Fibroblast of skin of right quadriceps (primary cell): ENCODE measurements around the gene CFAP97.

Experiments used
- DNase-seq: peaks from one replicate; pipeline ENCODE4 v3.0.0-alpha.2; 2013

The CFAP97 gene

DNA sequence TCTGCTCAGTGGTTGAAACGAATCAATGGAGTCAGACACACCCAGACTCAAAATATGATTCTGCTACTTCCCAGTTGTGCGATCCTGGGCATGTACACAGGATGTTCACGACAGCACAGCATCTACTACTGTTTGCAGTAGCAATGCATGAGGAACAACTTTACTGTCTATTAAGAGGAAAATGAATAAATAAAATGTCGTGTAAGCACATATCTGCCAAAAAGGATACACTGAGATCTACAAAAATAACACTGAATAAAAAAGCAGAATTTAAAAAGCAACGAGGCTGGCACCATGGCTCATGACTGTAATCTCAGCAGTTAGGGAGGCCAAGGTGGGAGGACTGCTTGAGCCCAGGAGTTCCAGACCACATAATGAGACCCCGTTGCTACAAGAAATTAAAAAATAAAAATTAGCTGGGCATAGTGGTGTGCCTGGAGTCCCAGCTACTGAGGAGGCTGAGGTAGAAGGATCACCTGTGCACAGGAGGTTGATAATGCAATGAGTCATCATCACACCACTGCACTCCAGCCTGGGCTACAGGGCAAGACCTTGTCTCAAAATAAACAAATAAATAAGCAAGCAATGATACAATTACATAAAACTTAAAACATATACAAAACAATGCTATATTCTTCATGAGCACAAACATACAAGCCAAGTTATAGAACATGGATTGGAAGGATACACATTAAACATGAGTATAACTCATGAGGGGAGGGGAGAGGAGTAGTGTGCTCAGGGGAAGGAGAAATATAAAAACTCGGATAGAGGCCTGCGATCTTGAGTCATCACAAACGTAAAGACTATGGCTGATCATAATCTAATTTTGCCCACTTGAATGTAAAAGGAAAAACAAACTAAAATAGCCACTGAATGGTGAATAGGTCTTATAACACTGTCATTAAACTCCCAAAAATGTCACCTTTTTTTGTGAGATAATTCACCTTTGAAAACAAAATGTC lies 8.6 kb downstream of the CFAP97 start:
- DNase-seq, result no peak

DNA sequence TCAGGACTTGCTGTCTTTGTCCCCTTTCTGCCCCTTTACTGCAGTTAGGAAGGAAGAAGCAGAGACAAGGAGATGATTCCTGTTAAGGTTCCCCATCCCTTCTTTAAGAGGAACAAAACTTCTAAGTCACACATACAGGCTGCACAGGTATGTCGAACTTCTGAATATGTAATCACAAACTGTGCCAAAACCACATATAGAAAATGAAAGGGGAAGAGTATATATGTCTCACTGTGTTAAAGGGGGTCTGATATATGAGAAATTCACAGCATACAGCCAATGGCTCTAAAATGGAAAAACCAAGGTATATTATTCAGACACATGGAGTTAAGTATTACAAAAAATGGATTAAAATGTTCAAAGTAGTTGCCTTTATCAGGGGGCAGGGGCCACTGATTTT lies 11.7 kb downstream of the CFAP97 start:
- DNase-seq, result no peak

DNA sequence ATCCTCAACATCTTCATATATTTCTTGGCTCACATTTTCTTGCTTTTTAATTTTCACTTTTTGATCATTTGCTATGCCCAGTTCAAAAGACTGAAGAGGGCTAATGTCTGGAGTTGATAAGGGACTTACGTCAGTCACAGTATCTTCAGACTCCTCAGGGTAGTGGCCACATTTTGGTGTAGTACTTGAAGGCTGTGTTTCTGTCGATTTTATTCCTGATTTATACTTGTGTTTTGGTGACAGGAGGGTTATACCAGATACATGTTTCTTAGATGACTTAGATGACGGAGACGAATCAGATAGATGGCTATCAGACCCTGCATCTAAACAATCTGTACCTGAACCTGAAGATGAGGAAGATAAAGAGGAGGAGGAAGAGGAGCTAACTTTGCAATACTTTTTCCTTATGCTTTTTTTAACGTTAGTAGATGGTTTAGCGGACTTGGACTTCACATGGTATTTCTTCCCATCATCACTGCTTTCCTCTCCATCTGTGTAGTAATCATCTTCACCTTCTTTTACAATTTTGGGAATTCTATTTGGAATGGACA lies 13.4 kb downstream of the CFAP97 start:
- DNase-seq, result no peak

DNA sequence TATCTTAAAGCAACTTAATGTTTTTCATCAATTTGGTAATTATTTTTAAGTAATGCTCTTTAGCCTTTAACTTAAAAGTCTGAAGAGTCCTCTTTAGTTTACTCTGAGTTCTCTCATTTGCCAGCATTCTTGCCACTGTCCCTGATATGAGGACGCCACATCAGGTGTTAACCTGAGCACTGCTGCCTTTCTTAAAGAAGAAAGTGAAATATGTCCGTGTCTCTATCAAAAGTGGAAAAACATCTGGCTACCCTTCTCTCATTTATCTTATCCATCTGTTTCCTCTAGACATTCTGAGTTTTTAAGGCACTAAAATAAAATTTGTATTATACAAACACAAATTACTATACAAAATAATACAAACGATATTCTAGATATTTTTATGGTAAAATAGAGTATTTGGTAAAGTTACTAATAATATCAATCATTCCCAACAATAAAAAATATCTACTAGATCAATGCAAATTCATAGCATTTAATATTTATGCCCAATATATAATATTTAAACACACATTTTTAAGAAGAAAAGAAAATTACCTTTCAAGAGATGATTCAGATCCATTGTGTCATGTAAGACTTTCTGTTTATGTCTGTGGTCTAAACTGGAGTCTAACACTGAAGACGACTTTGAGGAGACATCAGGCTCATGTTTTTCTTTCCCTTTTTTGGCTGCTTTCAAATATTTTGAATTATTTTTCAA lies 14.0 kb downstream of the CFAP97 start:
- no peak for DNase-seq

DNA sequence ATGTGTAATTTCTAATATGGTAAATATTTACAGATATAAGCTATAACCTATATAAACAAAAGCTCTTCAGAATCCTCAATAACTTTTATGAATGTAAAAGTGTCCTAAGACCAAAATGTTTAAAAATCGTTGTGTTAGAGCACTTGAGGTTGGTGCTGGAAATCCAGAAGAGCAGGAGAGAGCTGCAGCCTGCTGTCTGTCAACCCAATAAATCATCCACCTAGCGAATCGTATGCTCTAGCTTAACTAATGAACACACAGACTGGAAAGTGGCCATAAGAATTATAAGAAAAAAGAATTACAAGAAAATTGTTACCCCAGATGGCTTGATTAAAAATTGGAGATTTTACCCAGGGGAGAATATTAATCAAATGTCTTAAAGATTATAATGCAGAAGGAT lies 17.0 kb downstream of the CFAP97 start:
- DNase-seq, result no peak

DNA sequence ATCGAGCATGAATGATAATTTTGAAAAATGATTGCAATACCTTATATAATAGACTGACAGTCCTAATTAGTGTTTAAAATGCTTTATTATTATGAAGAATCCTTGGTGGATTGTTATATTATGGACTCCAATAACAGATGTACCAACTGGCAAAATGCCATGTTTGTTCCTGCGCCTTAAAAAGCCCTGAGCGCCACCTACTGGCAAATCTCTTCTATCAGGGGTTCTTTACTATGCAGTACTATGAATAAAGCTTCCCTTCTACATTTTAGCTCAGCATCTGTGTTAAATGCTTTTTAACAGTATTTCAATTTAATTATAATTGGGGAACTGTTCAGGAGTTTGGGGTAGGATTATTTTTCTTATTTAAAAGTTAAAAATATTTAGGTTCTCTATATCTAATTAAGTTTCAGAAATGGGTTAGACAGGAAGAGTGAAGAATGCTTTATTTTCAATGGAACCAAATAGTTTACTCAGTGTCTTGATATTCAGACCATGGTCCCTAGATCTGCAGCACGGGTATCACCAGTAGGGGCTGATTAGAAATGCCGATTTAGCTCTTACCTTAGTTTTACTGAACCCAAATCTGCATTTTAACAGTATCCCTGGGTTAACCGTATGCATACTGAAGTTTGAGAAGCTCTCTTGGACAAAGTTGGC lies 20.0 kb downstream of the CFAP97 start:
- peak; percentile 84 for DNase-seq

DNA sequence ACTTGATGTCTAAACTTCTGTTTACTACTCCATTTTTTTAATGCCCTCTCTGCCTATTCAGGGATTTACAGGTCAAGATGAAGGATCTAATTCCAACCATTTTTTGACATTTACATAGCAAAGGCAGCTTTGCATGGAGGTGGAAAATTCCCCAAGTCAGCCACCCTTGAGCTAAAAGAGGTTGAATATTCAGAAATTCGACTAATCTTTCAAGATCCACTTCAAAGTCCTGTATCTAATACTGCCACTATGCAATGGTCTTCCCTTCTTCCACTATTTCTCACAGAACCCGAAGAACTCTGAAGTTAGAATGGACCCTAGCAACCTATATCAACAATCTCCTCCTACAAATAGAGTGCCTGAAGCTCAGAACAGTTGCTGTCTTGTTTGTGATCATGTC lies 21.6 kb downstream of the CFAP97 start:
- DNase-seq, result no peak

DNA sequence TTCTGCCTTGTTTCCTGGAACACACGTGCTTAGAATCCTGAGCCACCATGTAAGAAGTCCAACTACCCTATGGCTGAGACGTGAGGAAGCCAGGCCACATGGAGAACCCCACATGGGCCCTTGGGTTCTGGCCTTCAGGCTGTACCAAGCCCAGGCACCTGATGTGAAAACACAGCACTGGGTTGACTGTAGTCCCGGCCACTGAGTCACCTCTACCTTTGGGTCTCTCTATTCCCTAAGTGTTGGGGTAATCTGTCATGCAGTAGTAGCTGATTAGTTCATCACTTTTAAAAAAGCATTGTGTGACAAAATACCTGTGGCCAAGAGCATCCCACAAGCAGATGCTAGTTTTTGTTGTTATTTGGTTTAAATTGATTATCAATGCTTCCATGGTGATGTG lies 24.3 kb downstream of the CFAP97 start:
- no peak for DNase-seq

DNA sequence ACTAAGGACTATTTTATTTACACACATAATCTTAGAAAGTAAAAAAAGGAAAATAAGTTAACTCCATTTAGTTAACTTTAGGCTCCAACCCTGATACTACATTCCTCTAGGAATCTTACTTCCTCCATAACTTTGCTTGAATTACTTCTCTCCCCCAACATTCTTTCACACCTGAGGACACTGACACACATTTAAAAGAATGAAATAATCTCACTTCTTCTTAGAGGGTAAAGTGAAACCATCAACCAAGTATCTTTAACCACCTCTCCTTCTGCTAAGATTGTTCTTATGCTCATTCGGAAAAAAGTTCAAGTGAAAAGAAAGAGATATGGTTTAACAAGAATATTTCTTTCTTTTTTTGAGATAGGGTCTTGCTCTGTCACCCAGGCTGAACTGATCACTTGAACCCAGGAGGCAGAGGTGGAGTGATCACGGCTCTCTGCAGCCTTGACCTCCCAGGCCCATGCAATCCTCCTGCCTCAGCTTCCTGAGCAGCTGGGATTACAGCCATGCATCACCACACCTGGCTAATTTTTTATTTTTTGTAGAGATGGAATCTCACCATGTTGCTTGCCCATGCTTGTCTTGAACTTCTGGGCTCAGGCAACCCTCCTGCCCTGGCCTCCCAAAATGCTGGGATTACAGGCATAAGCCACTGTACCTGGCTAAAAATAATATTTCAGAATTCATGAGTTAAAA lies 32.3 kb downstream of the CFAP97 start:
- no peak for DNase-seq

DNA sequence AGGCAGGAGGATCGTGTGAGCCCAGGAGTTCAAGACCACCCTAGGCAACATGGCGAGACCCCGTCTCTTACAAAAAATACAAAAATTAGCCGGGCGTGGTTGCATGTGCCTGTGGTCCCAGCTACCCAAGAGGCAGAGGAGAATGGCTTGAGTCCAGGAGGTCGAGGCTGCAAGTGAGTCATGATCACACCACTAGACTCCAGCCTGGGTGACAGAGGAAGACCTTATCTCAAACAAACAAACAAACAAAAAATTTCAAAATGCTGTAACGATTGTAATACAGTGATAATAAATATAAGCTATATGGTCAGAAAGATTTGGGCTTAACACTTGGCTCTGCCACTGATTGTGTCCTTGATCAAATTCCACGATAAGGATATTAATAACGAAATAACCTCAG lies 36.6 kb downstream of the CFAP97 start:
- DNase-seq, result no peak

DNA sequence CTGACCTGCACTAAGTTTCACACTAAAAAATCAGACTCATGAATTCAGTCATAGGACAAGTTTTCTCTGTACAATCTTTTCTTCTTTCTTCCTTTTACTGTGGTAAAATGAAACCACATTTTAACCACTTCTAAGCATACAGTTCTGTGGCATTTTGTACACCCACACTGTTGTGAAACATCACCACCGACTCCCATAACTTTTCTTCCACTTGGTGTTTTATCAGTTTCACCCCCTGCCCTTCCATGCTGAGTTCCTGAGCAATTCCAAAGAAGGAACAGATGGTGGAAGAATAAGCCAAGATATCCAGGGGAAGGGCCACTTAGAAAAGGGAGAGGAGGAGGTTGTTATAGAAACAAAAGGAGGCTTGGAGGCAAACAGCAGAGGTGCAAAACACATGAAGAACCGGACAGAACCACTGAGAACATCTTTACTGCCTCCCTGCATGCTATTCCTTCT lies 38.2 kb downstream of the CFAP97 start:
- DNase-seq, result peak; percentile 73

DNA sequence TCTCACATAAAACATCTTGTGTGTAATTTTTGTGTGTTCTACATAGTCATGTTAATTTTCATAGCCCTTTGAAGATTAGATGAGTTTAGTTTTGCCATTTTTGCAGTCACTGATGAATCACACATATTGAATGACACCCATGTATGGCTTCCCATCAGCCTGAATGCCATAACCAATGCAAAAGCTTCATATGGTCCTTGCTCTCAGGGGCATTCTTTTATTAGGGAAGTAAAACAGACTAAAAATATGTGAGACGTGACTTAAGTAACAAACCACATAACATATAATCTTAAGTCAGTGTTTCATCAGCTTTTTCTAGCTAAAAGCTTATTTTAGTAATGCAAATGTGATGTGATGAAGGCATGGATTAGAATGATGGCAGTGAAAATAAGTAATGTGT lies 52.5 kb downstream of the CFAP97 start:
- DNase-seq, result no peak

DNA sequence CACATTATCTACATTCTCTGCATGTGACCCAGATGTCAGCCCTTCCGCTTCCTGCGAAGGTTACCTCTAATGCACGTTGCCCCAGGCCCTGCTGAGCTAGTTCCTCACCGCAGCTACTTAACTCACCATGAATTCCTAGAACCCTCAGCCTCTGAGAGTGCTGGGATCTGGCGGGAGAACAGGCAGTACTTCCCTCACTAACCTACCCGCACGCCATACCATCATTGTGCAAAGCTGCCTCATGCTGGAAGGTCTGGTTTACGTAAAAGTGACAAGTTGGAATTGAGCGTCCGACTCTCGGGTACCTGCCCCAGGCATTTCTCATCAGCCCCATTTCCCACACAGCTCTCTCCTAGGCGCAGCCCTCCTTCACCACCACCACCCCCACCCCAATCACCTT lies 54.4 kb downstream of the CFAP97 start:
- DNase-seq, result no peak

DNA sequence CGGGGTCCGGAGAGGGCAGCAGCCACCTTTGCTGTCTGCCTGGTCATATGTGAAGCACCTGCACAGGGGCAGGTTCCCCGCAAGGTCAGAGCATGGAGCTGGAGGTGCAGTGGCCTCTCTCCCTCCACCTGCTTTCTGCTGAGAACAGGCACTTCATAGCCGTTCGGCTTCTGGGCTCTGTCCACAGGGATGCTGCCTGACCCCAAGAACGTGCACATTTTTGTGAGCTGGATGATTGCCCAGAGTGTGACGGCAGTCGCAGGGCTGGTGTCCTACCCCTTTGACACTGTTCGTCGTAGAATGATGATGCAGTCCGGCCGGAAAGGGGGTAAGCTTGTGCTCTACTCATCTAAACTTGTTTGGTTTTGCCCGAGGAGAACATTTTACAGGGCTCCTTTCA lies 58.2 kb downstream of the CFAP97 start:
- no peak for DNase-seq

DNA sequence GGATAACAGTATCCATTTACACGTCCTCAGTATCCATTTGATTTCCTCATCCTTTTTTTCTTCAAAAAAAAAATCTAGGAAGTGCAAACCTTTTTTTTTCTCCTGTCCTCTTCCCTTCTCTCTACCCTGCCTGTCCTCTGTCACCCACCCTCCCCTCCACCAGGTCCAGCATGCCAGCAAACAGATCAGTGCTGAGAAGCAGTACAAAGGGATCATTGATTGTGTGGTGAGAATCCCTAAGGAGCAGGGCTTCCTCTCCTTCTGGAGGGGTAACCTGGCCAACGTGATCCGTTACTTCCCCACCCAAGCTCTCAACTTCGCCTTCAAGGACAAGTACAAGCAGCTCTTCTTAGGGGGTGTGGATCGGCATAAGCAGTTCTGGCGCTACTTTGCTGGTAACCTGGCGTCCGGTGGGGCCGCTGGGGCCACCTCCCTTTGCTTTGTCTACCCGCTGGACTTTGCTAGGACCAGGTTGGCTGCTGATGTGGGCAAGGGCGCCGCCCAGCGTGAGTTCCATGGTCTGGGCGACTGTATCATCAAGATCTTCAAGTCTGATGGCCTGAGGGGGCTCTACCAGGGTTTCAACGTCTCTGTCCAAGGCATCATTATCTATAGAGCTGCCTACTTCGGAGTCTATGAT lies 59.1 kb downstream of the CFAP97 start:
- DNase-seq, result no peak

DNA sequence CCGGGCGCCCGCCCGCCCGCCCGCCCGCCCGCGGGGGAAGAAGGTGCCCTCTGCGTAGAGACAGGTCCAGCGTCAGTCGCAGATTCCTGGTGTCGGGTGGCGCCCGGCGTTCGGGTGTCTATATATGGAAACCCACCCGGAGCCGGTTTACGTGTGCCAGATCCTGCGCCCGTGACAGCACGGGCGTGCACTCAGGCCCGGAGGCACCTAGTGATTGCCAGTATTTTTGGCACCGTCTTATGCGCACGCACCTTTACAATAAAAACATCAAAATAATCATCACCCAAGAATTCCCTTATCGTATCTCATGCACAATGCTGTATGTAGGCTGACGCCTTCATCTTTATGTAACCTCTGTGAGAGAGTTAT lies 60.2 kb downstream of the CFAP97 start:
- no peak for DNase-seq

DNA sequence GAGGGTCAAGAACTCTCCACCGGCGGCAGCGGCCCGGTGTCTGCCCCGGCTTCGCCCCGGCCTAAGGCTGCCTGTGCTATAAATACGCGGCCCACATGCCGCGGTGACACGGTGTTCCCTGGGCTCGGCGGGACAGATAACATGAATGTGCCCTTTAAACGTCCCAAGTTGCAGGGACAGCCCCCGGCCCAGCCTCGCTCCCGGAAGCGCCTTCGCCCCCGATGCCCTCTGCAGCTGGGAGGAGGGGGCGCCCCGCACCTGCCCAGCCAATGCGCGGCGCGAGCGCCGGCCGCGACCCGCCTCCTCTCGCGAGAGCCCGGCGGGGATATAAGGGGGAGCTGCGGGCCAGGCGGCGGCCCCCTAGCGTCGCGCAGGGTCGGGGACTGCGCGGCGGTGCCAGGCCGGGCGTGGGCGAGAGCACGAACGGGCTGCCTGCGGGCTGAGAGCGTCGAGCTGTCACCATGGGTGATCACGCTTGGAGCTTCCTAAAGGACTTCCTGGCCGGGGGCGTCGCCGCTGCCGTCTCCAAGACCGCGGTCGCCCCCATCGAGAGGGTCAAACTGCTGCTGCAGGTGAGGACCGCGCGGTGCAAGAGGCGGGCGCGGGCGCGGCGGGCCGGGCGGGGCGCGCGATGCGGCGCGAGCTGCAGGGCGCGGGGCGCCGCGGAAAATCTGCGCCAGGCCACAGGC lies 60.7 kb downstream of the CFAP97 start, which contains the start of gene SLC25A4:
Gene SLC25A4 (plus strand): TSS at position 355 of the 689 bp plus-strand sequence. CDS start 107 bp downstream, at position 462.
- DNase-seq, result peak; percentile 72

DNA sequence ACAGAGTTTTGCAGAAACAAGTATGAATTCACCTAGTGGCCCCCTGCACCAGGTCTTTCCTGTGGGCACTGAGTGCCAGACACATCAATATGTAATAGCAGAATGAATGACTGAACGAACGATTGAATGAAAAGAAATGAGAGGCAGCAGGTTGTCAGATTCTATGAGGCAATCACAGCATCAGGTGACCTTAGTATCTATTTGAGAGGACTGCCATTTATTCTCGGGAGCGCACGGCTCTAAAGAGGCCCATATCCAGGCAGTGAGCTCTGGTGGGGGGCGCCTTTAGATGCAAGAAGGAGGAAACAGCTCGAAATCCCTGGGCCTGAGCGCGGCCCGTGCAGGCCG lies 61.3 kb downstream of the CFAP97 start:
- no peak for DNase-seq

DNA sequence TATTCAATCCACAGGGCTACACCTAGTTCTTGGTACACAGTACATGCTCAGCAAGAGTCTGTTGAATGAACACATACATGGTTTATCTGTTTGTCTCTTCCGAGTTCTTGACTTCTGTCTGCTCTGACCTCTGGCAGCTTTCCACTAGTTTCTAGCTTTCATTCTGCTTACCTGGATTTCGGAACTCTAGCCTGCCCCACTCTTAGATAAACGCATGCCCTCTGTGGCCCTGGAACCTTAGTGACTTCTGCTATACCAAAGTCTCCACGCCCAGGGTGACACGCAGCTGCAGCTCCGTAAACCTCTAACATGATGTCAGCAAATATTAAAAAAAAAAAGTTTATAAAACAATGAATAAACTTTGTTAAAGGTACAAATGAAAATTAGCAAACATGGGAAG lies 62.0 kb downstream of the CFAP97 start:
- DNase-seq, result no peak

DNA sequence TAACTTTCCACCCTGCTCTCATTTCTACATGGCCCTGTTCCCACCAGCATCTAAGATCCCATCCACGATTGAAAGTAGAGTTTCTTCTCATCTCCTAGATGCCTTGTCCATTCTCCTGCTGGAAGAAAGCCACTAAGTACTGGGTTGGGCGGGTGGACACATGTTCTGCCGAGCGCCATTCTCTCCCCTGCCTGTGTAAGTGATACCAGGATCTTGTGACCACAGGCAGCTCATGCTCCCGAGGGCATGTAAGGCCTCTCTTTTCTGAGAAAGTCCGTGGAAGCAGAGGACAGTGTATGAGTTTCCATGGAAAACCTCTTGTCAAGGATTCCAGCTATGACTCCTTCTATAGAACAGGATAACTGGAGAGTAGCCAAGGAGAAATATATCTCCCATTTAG lies 64.1 kb downstream of the CFAP97 start:
- no peak for DNase-seq

DNA sequence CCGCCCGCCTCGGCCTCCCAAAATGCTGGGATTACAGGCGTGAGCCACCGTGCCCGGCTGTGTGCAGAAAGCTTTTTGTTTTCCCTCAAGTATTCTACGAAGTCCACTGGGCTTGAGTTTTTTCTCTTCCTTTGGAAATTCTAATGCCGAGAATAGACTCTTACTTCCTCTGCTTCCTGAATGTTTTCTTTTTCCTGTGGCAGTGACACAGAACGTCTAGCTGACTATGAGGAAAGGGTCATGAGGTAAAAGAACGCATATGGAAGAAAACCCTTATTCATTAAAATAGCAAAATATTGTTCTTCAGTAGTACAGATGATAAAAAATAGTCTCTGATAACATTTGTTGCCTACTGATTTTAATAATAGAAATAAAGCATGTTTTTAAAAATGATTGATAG lies 65.6 kb downstream of the CFAP97 start:
- DNase-seq, result no peak
